Fibroblast of lung (primary cell): ENCODE measurements around the gene FAM209B. TPM values are rescaled to one million over a fixed set of nuclear protein-coding genes. Genes with fewer than 3 reads are reported as not detected.

ENCODE experiments used
- DNase-seq, 2 donors: peaks; one replicate each; pipeline versions ENCODE4 v3.0.0 to v3.0.0-alpha.2; 2010; ENCODE audit warnings: low read depth in 2 of 2
- H2AFZ ChIP-seq: 2 replicates; pipeline ENCODE4 v1.5.1; 2012; ENCODE audit warnings: low read length, control low read depth, inconsistent platforms
- H3K27ac ChIP-seq: 2 replicates; pipeline ENCODE4 v1.5.1; 2011; ENCODE audit warnings: low read length, control low read depth; ENCODE audit not compliant: insufficient read depth
- H3K27me3 ChIP-seq: 2 replicates; pipeline ENCODE4 v1.5.1; 2011; ENCODE audit warnings: mild to moderate bottlenecking, low read length; ENCODE audit not compliant: control insufficient read depth, insufficient read depth
- H3K36me3 ChIP-seq: 2 replicates; pipeline ENCODE4 v1.5.1; 2011; ENCODE audit warnings: low read length; ENCODE audit not compliant: control insufficient read depth, insufficient read depth
- H3K4me1 ChIP-seq: 2 replicates; pipeline ENCODE4 v1.5.1; 2011; ENCODE audit warnings: low read length; ENCODE audit not compliant: control insufficient read depth, insufficient read depth; ENCODE audit errors: extremely low read depth
- H3K4me2 ChIP-seq: 2 replicates; pipeline ENCODE4 v1.5.1; 2011; ENCODE audit warnings: low read length, control low read depth; ENCODE audit not compliant: insufficient read depth; ENCODE audit errors: extremely low read depth
- H3K4me3 ChIP-seq, 4 experiments: fragments of 200-600 bp in 1 of 4; sonication (generic) in 1 of 4; replicated peaks in 1 of 4; 2 replicates each; pipeline ENCODE4 v1.5.1; 2011 to 2016; ENCODE audit warnings: low read length in 4 of 4, low read depth in 3 of 4, mild to moderate bottlenecking in 3 of 4, control low read depth in 2 of 4, inconsistent platforms in 1 of 4, mixed read lengths in 1 of 4; ENCODE audit not compliant: insufficient read depth in 1 of 4; ENCODE audit errors: control extremely low read depth in 1 of 4
- H3K79me2 ChIP-seq: 2 replicates; pipeline ENCODE4 v1.5.1; 2012; ENCODE audit warnings: mild to moderate bottlenecking, low read length, inconsistent platforms; ENCODE audit not compliant: control insufficient read depth, insufficient read depth
- H3K9ac ChIP-seq: 2 replicates; pipeline ENCODE4 v1.5.1; 2011; ENCODE audit warnings: mild to moderate bottlenecking, low read length, control low read depth; ENCODE audit not compliant: insufficient read depth
- H3K9me3 ChIP-seq: 2 replicates; pipeline ENCODE4 v1.5.1; 2012; ENCODE audit warnings: low read depth, low read length; ENCODE audit not compliant: control insufficient read depth, insufficient read depth
- H4K20me1 ChIP-seq: 2 replicates; pipeline ENCODE4 v1.5.1; 2011; ENCODE audit warnings: low read length; ENCODE audit not compliant: control insufficient read depth, insufficient read depth; ENCODE audit errors: extremely low read depth
- CTCF ChIP-seq, 2 donors: IDR thresholded peaks in 1 of 2; conservative IDR thresholded peaks in 1 of 2; 1 replicate in 1 of 2; 2 replicates in 1 of 2; pipeline ENCODE4 v1.5.1; 2011 to 2012; ENCODE audit warnings: low read length in 2 of 2, control low read depth in 1 of 2, inconsistent platforms in 1 of 2, low read depth in 1 of 2, mild to moderate bottlenecking in 1 of 2
- EZH2 ChIP-seq: IDR thresholded peaks from 2 replicates; pipeline ENCODE4 v1.5.1; 2012; ENCODE audit warnings: low read length, control low read depth, mild to moderate bottlenecking; ENCODE audit errors: missing control alignments
- polyA plus RNA-seq, 2 donors: library from polyadenylated mRNA; depleted of rRNA in 1 of 2; stranded (reverse) in 1 of 2; unstranded in 1 of 2; fragments of >200 nt; gene quantifications; 2 replicates each; pipeline ENCODE4 v1.2.1, GENCODE V29; 2011 to 2012; ENCODE audit warnings: missing spikeins in 1 of 2
- total RNA-seq: library from RNA; depleted of rRNA; stranded (reverse); fragments of >200 nt; gene quantifications from 2 replicates; pipeline ENCODE4 v1.2.1, GENCODE V29; 2014

Gene FAM209B
- total and polyA plus RNA-seq, 2 donors (not counting 1 experiment from before 2014, with no cell fraction given) = 0.18 TPM; not detected in 1

- H3K4me3 ChIP-seq = no peak overlapping the region
- H3K27me3 ChIP-seq = no peaks in the 10 kb centered on the region
- TF ChIP-seq CTCF (conservative IDR thresholded peaks at IDR 0.05 in 1 of 2, IDR thresholded peaks at IDR 0.05 in 1 of 2; ENCODE audit: low read depth in 1 of 2, low read length in 2 of 2) = no peak
- no peak for TF ChIP-seq EZH2
- H3K4me2 ChIP-seq = no peak overlapping the region
- peak in 1 of 2 donors; percentile 6 for DNase-seq
- no peaks in the 10 kb centered on the region for H3K4me1 ChIP-seq
- no peak overlapping the region for H3K27ac ChIP-seq
- H3K36me3 ChIP-seq = peaks cover 4% of the 10 kb centered on the region
- no peaks in the 10 kb centered on the region for H4K20me1 ChIP-seq
- no peak overlapping the region for H3K9ac ChIP-seq
- no peaks in the 10 kb centered on the region for H3K79me2 ChIP-seq
- no peak overlapping the region for H2AFZ ChIP-seq
- no peaks in the 10 kb centered on the region for H3K9me3 ChIP-seq
Measured at GRCh38 chr20:56513161-56514150, 19.6 kb upstream of the FAM209B start.

- Histone ChIP-seq H3K9ac (no peak overlapping the region), H3K4me3 (no peak overlapping the region), H3K27me3 (no peaks in the 10 kb centered on the region), H4K20me1 (no peaks in the 10 kb centered on the region), H3K4me2 (no peak overlapping the region), H3K4me1 (no peaks in the 10 kb centered on the region), H3K36me3 (peaks cover 5% of the 10 kb centered on the region), H3K27ac (no peak overlapping the region), H3K79me2 (no peaks in the 10 kb centered on the region), H3K9me3 (no peaks in the 10 kb centered on the region), H2AFZ (no peak overlapping the region)
- TF ChIP-seq EZH2 = no peak
- TF ChIP-seq CTCF (conservative IDR thresholded peaks at IDR 0.05 in 1 of 2, IDR thresholded peaks at IDR 0.05 in 1 of 2; ENCODE audit: low read depth in 1 of 2, low read length in 2 of 2) = no peak
- no peak for DNase-seq
Measured at GRCh38 chr20:56516631-56517030, 16.4 kb upstream of the FAM209B start.

GRCh38 chr20:56517211-56517610 is 15.8 kb upstream of the FAM209B start:
- no peak for TF ChIP-seq EZH2
- TF ChIP-seq CTCF (conservative IDR thresholded peaks at IDR 0.05 in 1 of 2, IDR thresholded peaks at IDR 0.05 in 1 of 2; ENCODE audit: low read depth in 1 of 2, low read length in 2 of 2) = no peak
- H4K20me1 ChIP-seq = no peaks in the 10 kb centered on the region
- H3K79me2 ChIP-seq = no peaks in the 10 kb centered on the region
- no peak for DNase-seq
- H2AFZ ChIP-seq = no peak overlapping the region
- H3K9me3 ChIP-seq = no peaks in the 10 kb centered on the region
- H3K4me3 ChIP-seq = no peak overlapping the region
- H3K9ac ChIP-seq = no peak overlapping the region
- no peak overlapping the region for H3K4me2 ChIP-seq
- no peaks in the 10 kb centered on the region for H3K4me1 ChIP-seq
- H3K27ac ChIP-seq = no peak overlapping the region
- H3K27me3 ChIP-seq = no peaks in the 10 kb centered on the region
- H3K36me3 ChIP-seq = peaks cover 5% of the 10 kb centered on the region
